ENCODE measurements around the gene HHIP. TPM values are rescaled to one million over a fixed set of nuclear protein-coding genes. Genes with fewer than 3 reads are reported as not detected.
A peak's percentile ranks its signal among the peaks of the same experiment; 100 is the strongest.
"Not testable (repeated sequence)": the region's sequence is repeated elsewhere in the genome, so short reads cannot be mapped to it uniquely, and the experiment has no call there.

HHIP gene
- total RNA-seq, 1 experiment from 2014 or later = 0.17 TPM

- peak; percentile 17 for DNase-seq (ENCODE audit: low read depth)
Observed at GRCh38 chr4:144754562-144755410, 108.8 kb downstream of the HHIP start.

- DNase-seq (ENCODE audit: low read depth) = no peak
Observed at GRCh38 chr4:144757969-144758368, 112.0 kb downstream of the HHIP start.

GRCh38 chr4:144768809-144769208, 122.9 kb downstream of the HHIP start:
- not testable (repeated sequence) for DNase-seq (ENCODE audit: low read depth)

GRCh38 chr4:144778364-144778763, 132.4 kb downstream of the HHIP start:
- DNase-seq (ENCODE audit: low read depth) = no peak

- DNase-seq (ENCODE audit: low read depth) = no peak
Observed at GRCh38 chr4:144782345-144782744, 136.4 kb downstream of the HHIP start.

GRCh38 chr4:144785961-144786360, 140.0 kb downstream of the HHIP start:
- no peak for DNase-seq (ENCODE audit: low read depth)

- peak; percentile 44 for DNase-seq (ENCODE audit: low read depth)
Observed at GRCh38 chr4:144787365-144788258, 141.7 kb downstream of the HHIP start.

- DNase-seq (ENCODE audit: low read depth) = no peak
Observed at GRCh38 chr4:144788469-144788868, 142.5 kb downstream of the HHIP start.

GRCh38 chr4:144791933-144792332, 146.0 kb downstream of the HHIP start:
- DNase-seq (ENCODE audit: low read depth) = not testable (repeated sequence)

Data from M059J (cell line).